Peyer's patch (tissue), 4 donors: ENCODE results near the gene TRIAP1. TPM values are rescaled to one million over a fixed set of nuclear protein-coding genes. Genes with fewer than 3 reads are reported as not detected.

Source experiments
- DNase-seq, 3 donors: peaks; one replicate each; pipeline ENCODE4 v3.0.0-alpha.2; 2017 to 2019
- H3K27ac ChIP-seq, 4 donors: fragments of 200-600 bp; sonication (generic); one replicate each; pipeline ENCODE4 v1.5.1; 2016 to 2019
- H3K27me3 ChIP-seq, 2 donors: fragments of 200-600 bp; sonication (generic); one replicate each; pipeline ENCODE4 v1.5.1; 2019
- H3K36me3 ChIP-seq, 3 donors: fragments of 200-600 bp; sonication (generic); one replicate each; pipeline ENCODE4 v1.5.1; 2016 to 2019
- H3K4me1 ChIP-seq, 4 donors: fragments of 200-600 bp; sonication (generic); one replicate each; pipeline ENCODE4 v1.5.1; 2016 to 2019
- H3K4me3 ChIP-seq, 4 donors: fragments of 200-600 bp; sonication (generic); 1 replicate in 3 of 4; 2 replicates in 1 of 4; pipeline ENCODE4 v1.5.1; 2016 to 2019; ENCODE audit warnings: mild to moderate bottlenecking in 1 of 4
- H3K9me3 ChIP-seq, 4 donors: fragments of 200-600 bp; sonication (generic); one replicate each; pipeline ENCODE4 v1.5.1; 2016 to 2019; ENCODE audit warnings: mild to moderate bottlenecking in 1 of 4
- CTCF ChIP-seq, 6 experiments: fragments of 450-650 bp in 4 of 6; fragments of 200-600 bp in 2 of 6; sonication (generic) in 1 of 6; IDR thresholded peaks; one replicate each; pipeline ENCODE4 v1.5.1; 2017 to 2019; ENCODE audit warnings: antibody characterized with exemption in 6 of 6, mild to moderate bottlenecking in 3 of 6, moderate library complexity in 1 of 6
- POLR2A ChIP-seq, 2 donors: fragments of 450-650 bp; IDR thresholded peaks; one replicate each; pipeline ENCODE4 v1.5.1; 2017; ENCODE audit warnings: antibody characterized with exemption in 2 of 2, mild to moderate bottlenecking in 2 of 2, moderate library complexity in 2 of 2
- total RNA-seq, 4 donors: library from RNA; depleted of rRNA; stranded (reverse); fragments of >200 nt; gene quantifications; one replicate each; pipeline ENCODE4 v1.1.0, GENCODE V29; 2016

The TRIAP1 gene
- total RNA-seq, 4 donors from 2014 or later = 4.5 to 19.0 (median 6.4) TPM

- H3K27ac ChIP-seq = no peak overlapping the region
Measured at GRCh38 chr12:120417917-120418580, 28.1 kb downstream of the TRIAP1 start.

GRCh38 chr12:120416490-120417216, 29.5 kb downstream of the TRIAP1 start:
- H3K27me3 ChIP-seq = no peaks in the 10 kb centered on the region
- no peak for TF ChIP-seq CTCF (IDR thresholded peaks at IDR 0.05)
- no peak for TF ChIP-seq POLR2A (IDR thresholded peaks at IDR 0.05)
- no peaks in the 10 kb centered on the region for H3K9me3 ChIP-seq
- no peaks in the 10 kb centered on the region for H3K36me3 ChIP-seq
- H3K4me3 ChIP-seq = no peak overlapping the region
- no peaks in the 10 kb centered on the region for H3K4me1 ChIP-seq
- H3K27ac ChIP-seq = no peak overlapping the region
- DNase-seq = no peak

More at GRCh38 chr12:120417917-120418580, 28.1 kb downstream of the TRIAP1 start:
- Histone ChIP-seq H3K36me3 (no peaks in the 10 kb centered on the region), H3K4me1 (no peaks in the 10 kb centered on the region), H3K4me3 (no peak overlapping the region), H3K27me3 (no peaks in the 10 kb centered on the region), H3K9me3 (no peaks in the 10 kb centered on the region)
- TF ChIP-seq POLR2A (IDR thresholded peaks at IDR 0.05) (no peak), CTCF (IDR thresholded peaks at IDR 0.05) (no peak)
- DNase-seq = no peak

- no peak overlapping the region for H3K4me3 ChIP-seq
- H3K4me1 ChIP-seq = no peaks in the 10 kb centered on the region
- no peaks in the 10 kb centered on the region for H3K9me3 ChIP-seq
- peak in 2 of 3 donors; percentile 46 to 53 for DNase-seq
- TF ChIP-seq POLR2A (IDR thresholded peaks at IDR 0.05) (no peak), CTCF (IDR thresholded peaks at IDR 0.05) (no peak)
- H3K36me3 ChIP-seq = no peaks in the 10 kb centered on the region
- H3K27me3 ChIP-seq = no peaks in the 10 kb centered on the region
- no peak overlapping the region for H3K27ac ChIP-seq
Measured at GRCh38 chr12:120413901-120414695, 32.1 kb downstream of the TRIAP1 start.

GRCh38 chr12:120412421-120412820, 33.8 kb downstream of the TRIAP1 start:
- TF ChIP-seq CTCF (IDR thresholded peaks at IDR 0.05) = no peak
- TF ChIP-seq POLR2A (IDR thresholded peaks at IDR 0.05) = no peak
- H3K4me3 ChIP-seq = no peak overlapping the region
- DNase-seq = no peak
- H3K36me3 ChIP-seq = no peaks in the 10 kb centered on the region
- H3K27me3 ChIP-seq = no peaks in the 10 kb centered on the region
- H3K4me1 ChIP-seq = no peaks in the 10 kb centered on the region
- no peak overlapping the region for H3K27ac ChIP-seq
- no peaks in the 10 kb centered on the region for H3K9me3 ChIP-seq

GRCh38 chr12:120408771-120409170, 37.4 kb downstream of the TRIAP1 start:
- no peaks in the 10 kb centered on the region for H3K27me3 ChIP-seq
- H3K27ac ChIP-seq = no peak overlapping the region
- no peak for DNase-seq
- H3K9me3 ChIP-seq = no peaks in the 10 kb centered on the region
- H3K4me3 ChIP-seq = no peak overlapping the region
- no peaks in the 10 kb centered on the region for H3K4me1 ChIP-seq
- no peak for TF ChIP-seq CTCF (IDR thresholded peaks at IDR 0.05)
- TF ChIP-seq POLR2A (IDR thresholded peaks at IDR 0.05) = no peak
- no peaks in the 10 kb centered on the region for H3K36me3 ChIP-seq
